Measurements from ENCODE around the gene RAB3B. TPM values are rescaled to one million over a fixed set of nuclear protein-coding genes. Genes with fewer than 3 reads are reported as not detected.
A peak's percentile ranks its signal among the peaks of the same experiment; 100 is the strongest.
"Not testable (repeated sequence)": the region's sequence is repeated elsewhere in the genome, so short reads cannot be mapped to it uniquely, and the experiment has no call there.

RAB3B gene
- polyA plus RNA-seq (ENCODE audit: insufficient read length in 12 of 12) = 1 to 10 TPM in 1 of 12 donors, under 1 TPM in 10, not detected in 1; 0.15 to 1.5 (median 0.24) TPM
- long read RNA-seq, donor 1, full-length matches to known transcripts = 7 of 7 reads
- long read RNA-seq, donor 1, partial matches to known transcripts = 0 of 7 reads
- long read RNA-seq, donor 1, other reads (novel, unspliced or antisense) = 0 of 7 reads
- long read RNA-seq, donor 2 = 0 reads
- long read RNA-seq, donor 3 = 0 reads
- long read RNA-seq, donor 4 = 0 reads
- long read RNA-seq, donor 5 = 0 reads
- long read RNA-seq, donor 6 = 0 reads
- long read RNA-seq, donor 7 = 0 reads
- long read RNA-seq, donor 8 = 0 reads
- long read RNA-seq, donor 9 = 0 reads
- long read RNA-seq, donor 10 = 0 reads
- long read RNA-seq, donor 11, full-length matches to known transcripts = 1 of 1 reads
- long read RNA-seq, donor 11, partial matches to known transcripts = 0 of 1 reads
- long read RNA-seq, donor 11, other reads (novel, unspliced or antisense) = 0 of 1 reads

GRCh38 chr1:51990478-51990965 is at the start of gene RAB3B:
Gene RAB3B (minus strand): TSS chr1:51990700. CDS start chr1:51977117, 13,583 bp downstream.
- peak; percentile 16 for DNase-seq

GRCh38 chr1:52037909-52038308 is 47.4 kb upstream of the RAB3B start:
- no peak for DNase-seq

GRCh38 chr1:52037402-52037814 is 46.9 kb upstream of the RAB3B start:
- no peak for DNase-seq

- DNase-seq = no peak
Observed at GRCh38 chr1:52034050-52034384, 43.5 kb upstream of the RAB3B start.

GRCh38 chr1:52033190-52034049 is 42.9 kb upstream of the RAB3B start, which contains the start of gene KTI12:
Gene KTI12 (minus strand): TSS chr1:52033810. CDS start chr1:52033761, 49 bp downstream.
- DNase-seq = peak; percentile 93

GRCh38 chr1:52032785-52033131 is 42.3 kb upstream of the RAB3B start:
- no peak for DNase-seq

- DNase-seq = no peak
Observed at GRCh38 chr1:52032124-52032784, 41.8 kb upstream of the RAB3B start.

GRCh38 chr1:52028839-52029238 is 38.3 kb upstream of the RAB3B start:
- DNase-seq = not testable (repeated sequence)

- DNase-seq = no peak
Observed at GRCh38 chr1:52028328-52028727, 37.8 kb upstream of the RAB3B start.

GRCh38 chr1:52026278-52026677 is 35.8 kb upstream of the RAB3B start:
- no peak for DNase-seq

- DNase-seq = no peak
Observed at GRCh38 chr1:52022133-52022532, 31.6 kb upstream of the RAB3B start.

- DNase-seq = no peak
Observed at GRCh38 chr1:52008071-52008809, 17.7 kb upstream of the RAB3B start.

GRCh38 chr1:52007215-52008002 is 16.9 kb upstream of the RAB3B start:
- DNase-seq = peak; percentile 56

- DNase-seq = not testable (repeated sequence)
Observed at GRCh38 chr1:52006081-52006553, 15.6 kb upstream of the RAB3B start.

GRCh38 chr1:52005548-52005947 is 15.0 kb upstream of the RAB3B start:
- not testable (repeated sequence) for DNase-seq

GRCh38 chr1:52003877-52004276 is 13.4 kb upstream of the RAB3B start:
- DNase-seq = no peak

GRCh38 chr1:52002038-52002917 is 11.8 kb upstream of the RAB3B start:
- peak; percentile 82 for DNase-seq

- DNase-seq = no peak
Observed at GRCh38 chr1:51998701-51999100, 8.2 kb upstream of the RAB3B start.

- DNase-seq = no peak
Observed at GRCh38 chr1:51997974-51998382, 7.5 kb upstream of the RAB3B start.
